HepG2 (cell line): ENCODE measurements around the gene FAM210A. TPM values are rescaled to one million over a fixed set of nuclear protein-coding genes. Genes with fewer than 3 reads are reported as not detected.

Experiments used
- ATAC-seq: fragments of 200-7000 bp; cut with Tn5 transposase; 3 replicates; pipeline ENCODE4 v1.9.1; 2020; ENCODE audit warnings: mild to moderate bottlenecking, moderate library complexity
- BruUV-seq: library from RNA; stranded (reverse); fragments of 400-500 nt; replicated peaks from 2 replicates; lab custom pipeline; 2021; lab: Mats Ljungman, UMichigan
- CTCF ChIA-PET: fragments of 300-600 bp; formaldehyde crosslinking; extraction: SDS; loops from one replicate; lab custom pipeline; 2021; ENCODE audit warnings: low total read pairs, inconsistent platforms, low intra/inter-chr PET ratio; lab: Yijun Ruan, JAX
- POLR2A ChIA-PET: fragments of 350-600 bp; sonication (Branson Sonifier 250); formaldehyde crosslinking; loops from one replicate; lab custom pipeline; 2020; ENCODE audit warnings: antibody characterized with exemption, inconsistent platforms; lab: Yijun Ruan, JAX
- DNase-seq: peaks from one replicate; pipeline ENCODE4 v3.0.0-alpha.2; 2015; ENCODE audit warnings: low spot score
- FAIRE-seq: peaks from 3 replicates; lab custom pipeline; 2011; peaks lifted over from hg19 to GRCh38; lab: Jason Lieb, UNC
- H2AFZ ChIP-seq: one replicate; pipeline ENCODE4 v1.6.1; 2011; ENCODE audit warnings: low read length, inconsistent platforms
- H3K27ac ChIP-seq: fragments of 300-600 bp; 3 replicates; pipeline ENCODE4 v1.8.0; 2011; ENCODE audit warnings: mixed run types, mild to moderate bottlenecking, mixed read lengths, low read length, inconsistent platforms; ENCODE audit not compliant: insufficient read depth; ENCODE audit errors: extremely low read length
- H3K27me3 ChIP-seq, 2 experiments: fragments of 200-600 bp in 1 of 2; 2 replicates in 1 of 2; 3 replicates in 1 of 2; pipeline versions ENCODE4 v1.6.0 to v1.8.0; 2011; ENCODE audit warnings: low read length in 2 of 2, mild to moderate bottlenecking in 2 of 2, moderate library complexity in 2 of 2, inconsistent platforms in 1 of 2; ENCODE audit not compliant: insufficient read depth in 2 of 2, control insufficient read depth in 1 of 2
- H3K36me3 ChIP-seq, 2 experiments: fragments of 200-600 bp in 1 of 2; replicated peaks in 1 of 2; 2 replicates in 1 of 2; 3 replicates in 1 of 2; pipeline versions ENCODE4 v1.5.1 to v1.8.0; 2011; ENCODE audit warnings: low read length in 2 of 2, inconsistent platforms in 1 of 2; ENCODE audit not compliant: insufficient read depth in 2 of 2, control insufficient read depth in 1 of 2
- H3K4me1 ChIP-seq: 2 replicates; pipeline ENCODE4 v1.5.1; 2012; ENCODE audit warnings: low read length, inconsistent platforms; ENCODE audit not compliant: insufficient read depth
- H3K4me2 ChIP-seq: 2 replicates; pipeline ENCODE4 v1.6.0; 2011; ENCODE audit warnings: low read depth, low read length, inconsistent platforms
- H3K4me3 ChIP-seq, 3 experiments: fragments of 200-600 bp in 1 of 3; sonication (generic), shearing (Covaris generic) in 1 of 3; replicated peaks in 1 of 3; 2 replicates each; pipeline ENCODE4 v1.5.1; 2011 to 2016; ENCODE audit warnings: low read length in 3 of 3, inconsistent platforms in 2 of 3, low read depth in 2 of 3, mild to moderate bottlenecking in 2 of 3, control low read depth in 1 of 3, mixed read lengths in 1 of 3; ENCODE audit not compliant: insufficient read depth in 1 of 3
- H3K79me2 ChIP-seq: one replicate; pipeline ENCODE4 v1.6.1; 2011; ENCODE audit warnings: low read length, inconsistent platforms; ENCODE audit not compliant: insufficient read depth
- H3K9ac ChIP-seq: 2 replicates; pipeline ENCODE4 v1.6.0; 2011; ENCODE audit warnings: mild to moderate bottlenecking, low read depth, low read length, inconsistent platforms; ENCODE audit not compliant: insufficient read depth
- H3K9me3 ChIP-seq: 2 replicates; pipeline ENCODE4 v1.5.1; 2012; ENCODE audit warnings: mild to moderate bottlenecking, low read length
- H4K20me1 ChIP-seq: 2 replicates; pipeline ENCODE4 v1.6.0; 2011; ENCODE audit warnings: inconsistent platforms, mild to moderate bottlenecking, low read length, moderate library complexity; ENCODE audit not compliant: insufficient read depth
- CENPT ChIP-seq: sonication (generic); formaldehyde crosslinking; IDR thresholded peaks from 2 replicates; pipeline ENCODE4 v1.8.0; 2022; ENCODE audit warnings: low read depth, mild to moderate bottlenecking, moderate library complexity, missing genetic modification reagents
- KLF11 ChIP-seq: IDR thresholded peaks from 2 replicates; pipeline ENCODE4 v1.6.1; 2016; ENCODE audit warnings: missing compliant biosample characterization
- MBD4 ChIP-seq: IDR thresholded peaks from 2 replicates; pipeline ENCODE4 v1.6.1; 2012; ENCODE audit warnings: low read length, inconsistent platforms, borderline replicate concordance
- MED8 ChIP-seq: sonication (generic); formaldehyde crosslinking; IDR thresholded peaks from 2 replicates; pipeline ENCODE4 v1.8.1; 2023; ENCODE audit warnings: mild to moderate bottlenecking, missing genetic modification reagents; ENCODE audit not compliant: insufficient replicate concordance
- PHF8 ChIP-seq: sonication (generic); formaldehyde crosslinking; IDR thresholded peaks from 2 replicates; pipeline ENCODE4 v1.5.0; 2020; ENCODE audit warnings: missing genetic modification reagents
- YEATS2 ChIP-seq: sonication (generic); formaldehyde crosslinking; IDR thresholded peaks from 2 replicates; pipeline ENCODE4 v1.4.0; 2020; ENCODE audit warnings: missing genetic modification reagents, borderline replicate concordance
- ZBTB7A ChIP-seq: sonication (generic); formaldehyde crosslinking; IDR thresholded peaks from 2 replicates; pipeline ENCODE4 v1.8.0; 2022; ENCODE audit warnings: mild to moderate bottlenecking, missing genetic modification reagents
- ZC3H13 ChIP-seq: sonication (generic); formaldehyde crosslinking; IDR thresholded peaks from 2 replicates; pipeline ENCODE4 v1.8.1; 2023; ENCODE audit warnings: mild to moderate bottlenecking, missing genetic modification reagents, moderate library complexity
- ZMYM2 ChIP-seq: sonication (generic); formaldehyde crosslinking; IDR thresholded peaks from 2 replicates; pipeline ENCODE4 v1.8.0; 2022; ENCODE audit warnings: mild to moderate bottlenecking, missing genetic modification reagents
- ZNF460 ChIP-seq: sonication (generic); formaldehyde crosslinking; IDR thresholded peaks from 2 replicates; pipeline ENCODE4 v1.5.1; 2020; ENCODE audit warnings: missing genetic modification reagents, mild to moderate bottlenecking, borderline replicate concordance
- ZNF678 ChIP-seq: sonication (generic); formaldehyde crosslinking; IDR thresholded peaks from 2 replicates; pipeline ENCODE4 v1.4.0; 2020; ENCODE audit warnings: mild to moderate bottlenecking, missing genetic modification reagents
- ZXDC ChIP-seq: sonication (generic); formaldehyde crosslinking; IDR thresholded peaks from 2 replicates; pipeline ENCODE4 v1.5.0; 2020; ENCODE audit warnings: mild to moderate bottlenecking, missing genetic modification reagents
- WGBS: methylation state at CpG from one replicate; pipeline ENCODE4 v1.1.6; 2017; ENCODE audit warnings: low lambda C conversion rate; 5-methylcytosine and 5-hydroxymethylcytosine counted together
- in situ Hi-C: cut with HindIII; loops from 2 replicates; pipeline ENCODE4 v1.10.0; 2017; ENCODE audit warnings: low pct_unique_long_range_greater_than_20kb; ENCODE audit not compliant: extremely low pct_ligation_motif_present
- intact Hi-C: fragments of 100-400 bp; cut with micrococcal nuclease; formaldehyde crosslinking; loops from one replicate; pipeline ENCODE4 v1.10.0; 2022; ENCODE audit not compliant: unreplicated experiment
- polyA plus RNA-seq, 8 experiments: library from polyadenylated mRNA; depleted of rRNA in 3 of 8; stranded (reverse) in 7 of 8; unstranded in 1 of 8; fragments of >200 nt; fragmentation: Illumina TruSeq in 4 of 8; extraction: Trizol in 4 of 8; gene quantifications; 2 replicates each; pipeline versions ENCODE4 v1.2.1 to v1.2.3, GENCODE V29; 2011 to 2016; ENCODE audit warnings: low read depth in 4 of 8, missing spikeins in 1 of 8, mixed read lengths in 1 of 8; ENCODE audit not compliant: insufficient read depth in 1 of 8
- total RNA-seq, 5 experiments: library from RNA; depleted of rRNA; stranded (reverse); fragments of >200 nt; fragmentation: Illumina TruSeq; extraction: Trizol; gene quantifications; 2 replicates each; pipeline ENCODE4 v1.2.3, GENCODE V29; 2016; ENCODE audit warnings: low read depth in 1 of 5
- TF ChIP-seq, protein P1 (sequence below): sonication (generic); formaldehyde crosslinking; IDR thresholded peaks from 2 replicates; pipeline ENCODE4 v1.5.0; 2020; ENCODE audit warnings: mild to moderate bottlenecking, missing genetic modification reagents, borderline replicate concordance

Gene FAM210A
- total and polyA plus RNA-seq, 2 of the 13 experiments (the other 11 are each of a cell fraction or from before 2014, with no cell fraction given), result 33.2 to 37.5 TPM

DNA sequence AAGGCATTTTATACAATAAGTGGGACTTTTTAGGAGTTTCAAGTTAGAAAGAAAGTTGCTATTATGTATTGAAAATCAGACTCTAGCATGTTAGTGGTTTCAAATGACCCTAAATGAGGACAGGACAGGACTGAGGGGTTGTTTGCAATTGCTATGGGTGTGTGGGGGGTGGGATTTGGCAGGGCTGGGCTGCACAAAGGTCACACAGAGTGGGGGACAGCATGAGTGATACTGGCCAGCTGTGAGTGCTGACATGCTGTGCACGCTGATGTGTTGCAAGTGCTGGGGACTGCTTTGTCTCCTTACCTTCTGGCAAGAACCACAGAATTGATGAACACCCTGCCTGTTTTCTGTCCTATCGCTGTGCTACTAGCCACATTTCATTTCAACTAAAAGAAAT is 29.9 kb upstream of the FAM210A start:
- in situ Hi-C loops, result loop anchor here (25.0 kb wide), 1 partner anchor 94 kb away; no protein-coding TSS in a partner anchor
- no TSS peak for BruUV-seq
- H3K9me3 ChIP-seq, result no peaks in the 10 kb centered on the region
- H3K4me1 ChIP-seq, result no peaks in the 10 kb centered on the region
- TF ChIP-seq, protein P1, sequence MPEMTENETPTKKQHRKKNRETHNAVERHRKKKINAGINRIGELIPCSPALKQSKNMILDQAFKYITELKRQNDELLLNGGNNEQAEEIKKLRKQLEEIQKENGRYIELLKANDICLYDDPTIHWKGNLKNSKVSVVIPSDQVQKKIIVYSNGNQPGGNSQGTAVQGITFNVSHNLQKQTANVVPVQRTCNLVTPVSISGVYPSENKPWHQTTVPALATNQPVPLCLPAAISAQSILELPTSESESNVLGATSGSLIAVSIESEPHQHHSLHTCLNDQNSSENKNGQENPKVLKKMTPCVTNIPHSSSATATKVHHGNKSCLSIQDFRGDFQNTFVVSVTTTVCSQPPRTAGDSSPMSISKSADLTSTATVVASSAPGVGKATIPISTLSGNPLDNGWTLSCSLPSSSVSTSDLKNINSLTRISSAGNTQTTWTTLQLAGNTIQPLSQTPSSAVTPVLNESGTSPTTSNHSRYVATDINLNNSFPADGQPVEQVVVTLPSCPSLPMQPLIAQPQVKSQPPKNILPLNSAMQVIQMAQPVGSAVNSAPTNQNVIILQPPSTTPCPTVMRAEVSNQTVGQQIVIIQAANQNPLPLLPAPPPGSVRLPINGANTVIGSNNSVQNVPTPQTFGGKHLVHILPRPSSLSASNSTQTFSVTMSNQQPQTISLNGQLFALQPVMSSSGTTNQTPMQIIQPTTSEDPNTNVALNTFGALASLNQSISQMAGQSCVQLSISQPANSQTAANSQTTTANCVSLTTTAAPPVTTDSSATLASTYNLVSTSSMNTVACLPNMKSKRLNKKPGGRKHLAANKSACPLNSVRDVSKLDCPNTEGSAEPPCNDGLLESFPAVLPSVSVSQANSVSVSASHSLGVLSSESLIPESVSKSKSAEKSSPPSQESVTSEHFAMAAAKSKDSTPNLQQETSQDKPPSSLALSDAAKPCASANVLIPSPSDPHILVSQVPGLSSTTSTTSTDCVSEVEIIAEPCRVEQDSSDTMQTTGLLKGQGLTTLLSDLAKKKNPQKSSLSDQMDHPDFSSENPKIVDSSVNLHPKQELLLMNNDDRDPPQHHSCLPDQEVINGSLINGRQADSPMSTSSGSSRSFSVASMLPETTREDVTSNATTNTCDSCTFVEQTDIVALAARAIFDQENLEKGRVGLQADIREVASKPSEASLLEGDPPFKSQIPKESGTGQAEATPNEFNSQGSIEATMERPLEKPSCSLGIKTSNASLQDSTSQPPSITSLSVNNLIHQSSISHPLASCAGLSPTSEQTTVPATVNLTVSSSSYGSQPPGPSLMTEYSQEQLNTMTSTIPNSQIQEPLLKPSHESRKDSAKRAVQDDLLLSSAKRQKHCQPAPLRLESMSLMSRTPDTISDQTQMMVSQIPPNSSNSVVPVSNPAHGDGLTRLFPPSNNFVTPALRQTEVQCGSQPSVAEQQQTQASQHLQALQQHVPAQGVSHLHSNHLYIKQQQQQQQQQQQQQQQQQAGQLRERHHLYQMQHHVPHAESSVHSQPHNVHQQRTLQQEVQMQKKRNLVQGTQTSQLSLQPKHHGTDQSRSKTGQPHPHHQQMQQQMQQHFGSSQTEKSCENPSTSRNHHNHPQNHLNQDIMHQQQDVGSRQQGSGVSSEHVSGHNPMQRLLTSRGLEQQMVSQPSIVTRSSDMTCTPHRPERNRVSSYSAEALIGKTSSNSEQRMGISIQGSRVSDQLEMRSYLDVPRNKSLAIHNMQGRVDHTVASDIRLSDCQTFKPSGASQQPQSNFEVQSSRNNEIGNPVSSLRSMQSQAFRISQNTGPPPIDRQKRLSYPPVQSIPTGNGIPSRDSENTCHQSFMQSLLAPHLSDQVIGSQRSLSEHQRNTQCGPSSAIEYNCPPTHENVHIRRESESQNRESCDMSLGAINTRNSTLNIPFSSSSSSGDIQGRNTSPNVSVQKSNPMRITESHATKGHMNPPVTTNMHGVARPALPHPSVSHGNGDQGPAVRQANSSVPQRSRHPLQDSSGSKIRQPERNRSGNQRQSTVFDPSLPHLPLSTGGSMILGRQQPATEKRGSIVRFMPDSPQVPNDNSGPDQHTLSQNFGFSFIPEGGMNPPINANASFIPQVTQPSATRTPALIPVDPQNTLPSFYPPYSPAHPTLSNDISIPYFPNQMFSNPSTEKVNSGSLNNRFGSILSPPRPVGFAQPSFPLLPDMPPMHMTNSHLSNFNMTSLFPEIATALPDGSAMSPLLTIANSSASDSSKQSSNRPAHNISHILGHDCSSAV (CRISPR knock-in tag), result no peak
- TF ChIP-seq ZBTB7A (CRISPR knock-in tag), result no peak
- no peak for TF ChIP-seq YEATS2 (CRISPR knock-in tag)
- TF ChIP-seq KLF11, result no peak
- TF ChIP-seq CENPT (CRISPR knock-in tag), result no peak
- TF ChIP-seq ZNF678 (CRISPR knock-in tag), result no peak
- TF ChIP-seq ZXDC, result no peak
- TF ChIP-seq PHF8 (CRISPR knock-in tag), result no peak
- TF ChIP-seq ZC3H13 (CRISPR knock-in tag), result no peak
- TF ChIP-seq ZNF460 (CRISPR knock-in tag), result no peak
- TF ChIP-seq MED8, result no peak
- no peak for TF ChIP-seq ZMYM2
- no peak for TF ChIP-seq MBD4
- TF ChIP-seq, all 625 proteins: peak for 0
- Histone ChIP-seq H3K79me2 (no peaks in the 10 kb centered on the region), H3K9ac (no peak overlapping the region), H3K4me3 (no peak overlapping the region), H3K27ac (no peak overlapping the region), H2AFZ (no peak overlapping the region), H4K20me1 (no peaks in the 10 kb centered on the region), H3K4me2 (no peak overlapping the region), H3K36me3 (peaks cover 11 to 51% of the 10 kb centered on the region in 2 experiments), H3K27me3 (no peaks in the 10 kb centered on the region)
- ATAC-seq (no peak), DNase-seq (no peak), FAIRE-seq (no peak)
- ChIA-PET POLR2A (no interaction called here), CTCF (no interaction called here)
- 93% methylated on average over 2 of the region's 2 CpGs for WGBS
- intact Hi-C loops, result no loop called here
